Endodermal cell (in vitro differentiated cells): ENCODE results near the gene IFNAR2. TPM values are rescaled to one million over a fixed set of nuclear protein-coding genes. Genes with fewer than 3 reads are reported as not detected.

ENCODE experiments used
- DNase-seq: peaks from one replicate; pipeline ENCODE4 v3.0.0-alpha.2; 2017
- H3K27ac ChIP-seq: 2 replicates; pipeline ENCODE4 v1.5.1; 2013; ENCODE audit warnings: mild to moderate bottlenecking, low read depth, low read length, moderate library complexity
- H3K27me3 ChIP-seq: 2 replicates; pipeline ENCODE4 v1.6.1; 2013; ENCODE audit warnings: mild to moderate bottlenecking, low read length, moderate library complexity; ENCODE audit not compliant: insufficient read depth, control insufficient read depth, poor library complexity, severe bottlenecking
- H3K36me3 ChIP-seq: 2 replicates; pipeline ENCODE4 v1.7.0; 2013; ENCODE audit warnings: mild to moderate bottlenecking, low read length, moderate library complexity; ENCODE audit not compliant: control insufficient read depth, insufficient read depth
- H3K4me1 ChIP-seq: one replicate; pipeline ENCODE4 v1.7.0; 2013; ENCODE audit warnings: low read length; ENCODE audit not compliant: control insufficient read depth, insufficient read depth
- H3K4me3 ChIP-seq: 2 replicates; pipeline ENCODE4 v1.5.1; 2013; ENCODE audit warnings: mild to moderate bottlenecking, low read length, moderate library complexity
- H3K9ac ChIP-seq: 2 replicates; pipeline ENCODE4 v1.6.1; 2013; ENCODE audit warnings: mild to moderate bottlenecking, low read length, moderate library complexity; ENCODE audit not compliant: poor library complexity, severe bottlenecking; ENCODE audit errors: extremely low read depth
- H3K9me3 ChIP-seq: 2 replicates; pipeline ENCODE4 v1.6.1; 2013; ENCODE audit warnings: mild to moderate bottlenecking, low read length, moderate library complexity; ENCODE audit not compliant: control insufficient read depth
- H3K27ac Mint-ChIP-seq: 2 replicates; pipeline ENCODE4 v1.8.0; 2020; ENCODE audit warnings: mixed read lengths
- H3K27me3 Mint-ChIP-seq: 2 replicates; pipeline ENCODE4 v1.8.0; 2021; ENCODE audit warnings: mild to moderate bottlenecking, mixed read lengths; ENCODE audit not compliant: insufficient read depth
- H3K36me3 Mint-ChIP-seq: 2 replicates; pipeline ENCODE4 v1.8.0; 2020; ENCODE audit warnings: low read depth, mixed read lengths
- H3K4me1 Mint-ChIP-seq: 2 replicates; pipeline ENCODE4 v1.8.0; 2020; ENCODE audit warnings: mixed read lengths
- H3K4me3 Mint-ChIP-seq: 2 replicates; pipeline ENCODE4 v1.8.0; 2020; ENCODE audit warnings: mild to moderate bottlenecking, moderate library complexity, mixed read lengths
- H3K9me3 Mint-ChIP-seq: 2 replicates; pipeline ENCODE4 v1.8.0; 2020; ENCODE audit warnings: mild to moderate bottlenecking, mixed read lengths
- WGBS, 2 experiments: methylation state at CpG; one replicate each; pipeline versions ENCODE4 v1.1.5 to v1.1.7; 2013; ENCODE audit warnings: missing lambda C conversion rate in 2 of 2, mixed read lengths in 1 of 2; ENCODE audit not compliant: insufficient coverage in 1 of 2, insufficient read length in 1 of 2; 5-methylcytosine and 5-hydroxymethylcytosine counted together
- total RNA-seq, 2 donors: library from RNA; stranded (reverse); fragmentation: NEBNext Ultra II Directional in 1 of 2; extraction: Animal tissue kit (Norgen Biotek cat#: 25700) in 1 of 2; gene quantifications; 2 replicates in 1 of 2; 3 replicates in 1 of 2; pipeline ENCODE4 v1.2.1, GENCODE V29; 2021
- TF ChIP-seq, protein P1 (sequence below): fragments of 200-600 bp; sonication (generic); conservative IDR thresholded peaks from 2 replicates; pipeline ENCODE4 v1.5.0; 2021; ENCODE audit warnings: antibody characterized with exemption, mild to moderate bottlenecking

The IFNAR2 gene
- total RNA-seq, 2 donors from 2014 or later = 14.1 to 27.7 TPM

DNA sequence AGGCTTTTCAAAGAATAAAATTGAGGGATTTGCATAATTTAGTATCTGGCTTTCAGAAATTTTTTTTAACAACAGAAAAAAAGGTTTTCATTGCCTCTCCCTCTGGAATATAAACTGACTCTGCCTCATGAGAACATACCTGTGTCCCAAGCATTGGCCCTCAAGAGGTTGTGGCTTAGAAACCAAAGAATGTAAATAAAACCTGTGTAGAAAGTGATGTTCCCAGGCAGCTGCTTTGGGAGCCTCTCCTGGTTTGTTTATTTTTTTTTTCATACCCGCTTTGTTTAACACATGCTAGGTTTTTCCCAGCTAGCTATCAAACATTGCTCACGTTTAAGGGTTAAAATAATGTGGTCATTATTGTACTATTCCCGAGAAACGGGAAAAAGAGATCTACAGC is 40.5 kb upstream of the IFNAR2 start:
- Histone ChIP-seq H3K27me3 (peaks cover 14% of the 10 kb centered on the region), H3K36me3 (no peaks in the 10 kb centered on the region), H3K4me1 (no peaks in the 10 kb centered on the region), H3K9ac (no peak overlapping the region), H3K27ac (no peak overlapping the region), H3K9me3 (no peaks in the 10 kb centered on the region), H3K4me3 (no peak overlapping the region)
- H3K27ac Mint-ChIP-seq = no peak overlapping the region
- no peaks in the 10 kb centered on the region for H3K9me3 Mint-ChIP-seq
- H3K27me3 Mint-ChIP-seq = peaks cover 7% of the 10 kb centered on the region
- WGBS, 2 experiments = 87 to 100% methylated on average over 1 to 4 of the region's 4 CpGs
- H3K4me1 Mint-ChIP-seq = no peaks in the 10 kb centered on the region
- TF ChIP-seq, protein P1, sequence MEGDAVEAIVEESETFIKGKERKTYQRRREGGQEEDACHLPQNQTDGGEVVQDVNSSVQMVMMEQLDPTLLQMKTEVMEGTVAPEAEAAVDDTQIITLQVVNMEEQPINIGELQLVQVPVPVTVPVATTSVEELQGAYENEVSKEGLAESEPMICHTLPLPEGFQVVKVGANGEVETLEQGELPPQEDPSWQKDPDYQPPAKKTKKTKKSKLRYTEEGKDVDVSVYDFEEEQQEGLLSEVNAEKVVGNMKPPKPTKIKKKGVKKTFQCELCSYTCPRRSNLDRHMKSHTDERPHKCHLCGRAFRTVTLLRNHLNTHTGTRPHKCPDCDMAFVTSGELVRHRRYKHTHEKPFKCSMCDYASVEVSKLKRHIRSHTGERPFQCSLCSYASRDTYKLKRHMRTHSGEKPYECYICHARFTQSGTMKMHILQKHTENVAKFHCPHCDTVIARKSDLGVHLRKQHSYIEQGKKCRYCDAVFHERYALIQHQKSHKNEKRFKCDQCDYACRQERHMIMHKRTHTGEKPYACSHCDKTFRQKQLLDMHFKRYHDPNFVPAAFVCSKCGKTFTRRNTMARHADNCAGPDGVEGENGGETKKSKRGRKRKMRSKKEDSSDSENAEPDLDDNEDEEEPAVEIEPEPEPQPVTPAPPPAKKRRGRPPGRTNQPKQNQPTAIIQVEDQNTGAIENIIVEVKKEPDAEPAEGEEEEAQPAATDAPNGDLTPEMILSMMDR = no peak
- no peak overlapping the region for H3K4me3 Mint-ChIP-seq
- DNase-seq = no peak
- no peaks in the 10 kb centered on the region for H3K36me3 Mint-ChIP-seq

GRCh38 chr21:33189824-33190223 is 39.9 kb upstream of the IFNAR2 start:
- Mint-ChIP-seq H3K36me3 (no peaks in the 10 kb centered on the region), H3K4me1 (no peaks in the 10 kb centered on the region), H3K4me3 (no peak overlapping the region), H3K27me3 (peaks cover 7% of the 10 kb centered on the region), H3K27ac (no peak overlapping the region), H3K9me3 (no peaks in the 10 kb centered on the region)
- Histone ChIP-seq H3K27ac (no peak overlapping the region), H3K27me3 (peaks cover 14% of the 10 kb centered on the region), H3K36me3 (no peaks in the 10 kb centered on the region), H3K9ac (no peak overlapping the region), H3K4me1 (no peaks in the 10 kb centered on the region), H3K9me3 (no peaks in the 10 kb centered on the region), H3K4me3 (no peak overlapping the region)
- DNase-seq = no peak
- WGBS, 2 experiments = 95% methylated on average over 3 of the region's 3 CpGs
- TF ChIP-seq, protein P1 = no peak

DNA sequence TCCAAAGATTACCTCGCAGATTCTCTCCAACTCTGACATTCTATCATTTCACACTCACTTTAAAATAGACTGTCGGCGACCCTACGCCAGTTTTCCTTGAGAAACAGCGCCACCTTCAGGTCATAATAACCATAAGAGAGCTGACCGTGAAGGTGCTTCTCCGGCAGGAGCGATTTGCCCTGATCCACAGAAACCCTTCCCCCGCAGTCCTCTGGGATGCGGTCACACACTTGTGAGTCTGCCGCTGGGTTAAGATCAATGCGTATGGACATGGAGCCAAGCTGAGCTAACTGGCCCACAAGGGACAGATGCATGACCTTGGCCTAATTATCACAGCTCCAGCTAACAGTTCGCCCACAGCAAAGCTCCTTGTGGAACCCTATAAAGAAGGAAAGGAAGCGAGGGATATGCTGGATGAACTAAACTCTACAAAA is 32.8 kb upstream of the IFNAR2 start:
- H3K4me1 ChIP-seq = peaks cover 3% of the 10 kb centered on the region
- Mint-ChIP-seq H3K4me3 (no peak overlapping the region), H3K4me1 (peaks cover 7% of the 10 kb centered on the region), H3K27ac (peak overlapping the region; percentile 49), H3K9me3 (no peaks in the 10 kb centered on the region), H3K36me3 (no peaks in the 10 kb centered on the region), H3K27me3 (peaks cover 15% of the 10 kb centered on the region)
- H3K9me3 ChIP-seq = no peaks in the 10 kb centered on the region
- H3K9ac ChIP-seq = no peak overlapping the region
- 12 to 23% methylated on average over 7 to 13 of the region's 14 CpGs for WGBS, 2 experiments
- no peak overlapping the region for H3K27ac ChIP-seq
- H3K27me3 ChIP-seq = peaks cover 6% of the 10 kb centered on the region
- TF ChIP-seq, protein P1 = peak; percentile 89
- H3K36me3 ChIP-seq = no peaks in the 10 kb centered on the region
- peak; percentile 91 for DNase-seq
- H3K4me3 ChIP-seq = no peak overlapping the region
